Endodermal cell (in vitro differentiated cells): ENCODE measurements around the gene CAVIN2. TPM values are rescaled to one million over a fixed set of nuclear protein-coding genes. Genes with fewer than 3 reads are reported as not detected.

Experiments used
- DNase-seq: peaks from one replicate; pipeline ENCODE4 v3.0.0-alpha.2; 2017
- H3K27ac ChIP-seq: 2 replicates; pipeline ENCODE4 v1.5.1; 2013; ENCODE audit warnings: mild to moderate bottlenecking, low read depth, low read length, moderate library complexity
- H3K27me3 ChIP-seq: 2 replicates; pipeline ENCODE4 v1.6.1; 2013; ENCODE audit warnings: mild to moderate bottlenecking, low read length, moderate library complexity; ENCODE audit not compliant: insufficient read depth, control insufficient read depth, poor library complexity, severe bottlenecking
- H3K36me3 ChIP-seq: 2 replicates; pipeline ENCODE4 v1.7.0; 2013; ENCODE audit warnings: mild to moderate bottlenecking, low read length, moderate library complexity; ENCODE audit not compliant: control insufficient read depth, insufficient read depth
- H3K4me1 ChIP-seq: one replicate; pipeline ENCODE4 v1.7.0; 2013; ENCODE audit warnings: low read length; ENCODE audit not compliant: control insufficient read depth, insufficient read depth
- H3K4me3 ChIP-seq: 2 replicates; pipeline ENCODE4 v1.5.1; 2013; ENCODE audit warnings: mild to moderate bottlenecking, low read length, moderate library complexity
- H3K9ac ChIP-seq: 2 replicates; pipeline ENCODE4 v1.6.1; 2013; ENCODE audit warnings: mild to moderate bottlenecking, low read length, moderate library complexity; ENCODE audit not compliant: poor library complexity, severe bottlenecking; ENCODE audit errors: extremely low read depth
- H3K9me3 ChIP-seq: 2 replicates; pipeline ENCODE4 v1.6.1; 2013; ENCODE audit warnings: mild to moderate bottlenecking, low read length, moderate library complexity; ENCODE audit not compliant: control insufficient read depth
- H3K27ac Mint-ChIP-seq: 2 replicates; pipeline ENCODE4 v1.8.0; 2020; ENCODE audit warnings: mixed read lengths
- H3K27me3 Mint-ChIP-seq: 2 replicates; pipeline ENCODE4 v1.8.0; 2021; ENCODE audit warnings: mild to moderate bottlenecking, mixed read lengths; ENCODE audit not compliant: insufficient read depth
- H3K36me3 Mint-ChIP-seq: 2 replicates; pipeline ENCODE4 v1.8.0; 2020; ENCODE audit warnings: low read depth, mixed read lengths
- H3K4me1 Mint-ChIP-seq: 2 replicates; pipeline ENCODE4 v1.8.0; 2020; ENCODE audit warnings: mixed read lengths
- H3K4me3 Mint-ChIP-seq: 2 replicates; pipeline ENCODE4 v1.8.0; 2020; ENCODE audit warnings: mild to moderate bottlenecking, moderate library complexity, mixed read lengths
- H3K9me3 Mint-ChIP-seq: 2 replicates; pipeline ENCODE4 v1.8.0; 2020; ENCODE audit warnings: mild to moderate bottlenecking, mixed read lengths
- WGBS, 2 experiments: methylation state at CpG; one replicate each; pipeline versions ENCODE4 v1.1.5 to v1.1.7; 2013; ENCODE audit warnings: missing lambda C conversion rate in 2 of 2, mixed read lengths in 1 of 2; ENCODE audit not compliant: insufficient coverage in 1 of 2, insufficient read length in 1 of 2; 5-methylcytosine and 5-hydroxymethylcytosine counted together
- total RNA-seq, 2 donors: library from RNA; stranded (reverse); fragmentation: NEBNext Ultra II Directional in 1 of 2; extraction: Animal tissue kit (Norgen Biotek cat#: 25700) in 1 of 2; gene quantifications; 2 replicates in 1 of 2; 3 replicates in 1 of 2; pipeline ENCODE4 v1.2.1, GENCODE V29; 2021
- TF ChIP-seq, protein P1 (sequence below): fragments of 200-600 bp; sonication (generic); conservative IDR thresholded peaks from 2 replicates; pipeline ENCODE4 v1.5.0; 2021; ENCODE audit warnings: antibody characterized with exemption, mild to moderate bottlenecking

CAVIN2 gene
- total RNA-seq, 2 donors from 2014 or later = not detected

DNA sequence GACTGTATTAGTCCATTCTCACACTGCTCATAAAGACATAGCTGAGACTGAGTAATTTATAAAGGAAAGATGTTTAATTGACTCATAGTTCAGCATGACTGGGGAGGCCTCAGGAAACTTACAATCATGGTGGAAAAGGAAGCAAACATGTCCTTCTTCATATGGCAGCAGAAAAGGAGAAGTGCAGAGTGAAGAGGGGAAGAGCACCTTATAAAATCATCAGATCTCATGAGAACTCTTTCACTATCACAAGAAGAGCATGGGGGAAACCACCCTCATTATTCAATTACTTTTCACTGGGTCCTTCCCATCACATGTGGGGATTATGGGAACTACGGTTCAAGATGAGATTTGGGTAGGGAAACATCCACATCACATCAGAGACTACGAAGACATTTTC lies 43.0 kb upstream of the CAVIN2 start:
- no peaks in the 10 kb centered on the region for H3K27me3 ChIP-seq
- Mint-ChIP-seq H3K9me3 (peaks cover 5% of the 10 kb centered on the region), H3K36me3 (no peaks in the 10 kb centered on the region), H3K27me3 (no peaks in the 10 kb centered on the region), H3K4me3 (no peak overlapping the region), H3K27ac (no peak overlapping the region), H3K4me1 (peaks cover 1% of the 10 kb centered on the region)
- no peak overlapping the region for H3K27ac ChIP-seq
- DNase-seq = no peak
- 88 to 100% methylated on average over 1 to 2 of the region's 2 CpGs for WGBS, 2 experiments
- no peaks in the 10 kb centered on the region for H3K4me1 ChIP-seq
- no peaks in the 10 kb centered on the region for H3K36me3 ChIP-seq
- TF ChIP-seq, protein P1, sequence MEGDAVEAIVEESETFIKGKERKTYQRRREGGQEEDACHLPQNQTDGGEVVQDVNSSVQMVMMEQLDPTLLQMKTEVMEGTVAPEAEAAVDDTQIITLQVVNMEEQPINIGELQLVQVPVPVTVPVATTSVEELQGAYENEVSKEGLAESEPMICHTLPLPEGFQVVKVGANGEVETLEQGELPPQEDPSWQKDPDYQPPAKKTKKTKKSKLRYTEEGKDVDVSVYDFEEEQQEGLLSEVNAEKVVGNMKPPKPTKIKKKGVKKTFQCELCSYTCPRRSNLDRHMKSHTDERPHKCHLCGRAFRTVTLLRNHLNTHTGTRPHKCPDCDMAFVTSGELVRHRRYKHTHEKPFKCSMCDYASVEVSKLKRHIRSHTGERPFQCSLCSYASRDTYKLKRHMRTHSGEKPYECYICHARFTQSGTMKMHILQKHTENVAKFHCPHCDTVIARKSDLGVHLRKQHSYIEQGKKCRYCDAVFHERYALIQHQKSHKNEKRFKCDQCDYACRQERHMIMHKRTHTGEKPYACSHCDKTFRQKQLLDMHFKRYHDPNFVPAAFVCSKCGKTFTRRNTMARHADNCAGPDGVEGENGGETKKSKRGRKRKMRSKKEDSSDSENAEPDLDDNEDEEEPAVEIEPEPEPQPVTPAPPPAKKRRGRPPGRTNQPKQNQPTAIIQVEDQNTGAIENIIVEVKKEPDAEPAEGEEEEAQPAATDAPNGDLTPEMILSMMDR = no peak
- H3K9me3 ChIP-seq = peaks cover 10% of the 10 kb centered on the region
- H3K9ac ChIP-seq = no peak overlapping the region
- H3K4me3 ChIP-seq = no peak overlapping the region

DNA sequence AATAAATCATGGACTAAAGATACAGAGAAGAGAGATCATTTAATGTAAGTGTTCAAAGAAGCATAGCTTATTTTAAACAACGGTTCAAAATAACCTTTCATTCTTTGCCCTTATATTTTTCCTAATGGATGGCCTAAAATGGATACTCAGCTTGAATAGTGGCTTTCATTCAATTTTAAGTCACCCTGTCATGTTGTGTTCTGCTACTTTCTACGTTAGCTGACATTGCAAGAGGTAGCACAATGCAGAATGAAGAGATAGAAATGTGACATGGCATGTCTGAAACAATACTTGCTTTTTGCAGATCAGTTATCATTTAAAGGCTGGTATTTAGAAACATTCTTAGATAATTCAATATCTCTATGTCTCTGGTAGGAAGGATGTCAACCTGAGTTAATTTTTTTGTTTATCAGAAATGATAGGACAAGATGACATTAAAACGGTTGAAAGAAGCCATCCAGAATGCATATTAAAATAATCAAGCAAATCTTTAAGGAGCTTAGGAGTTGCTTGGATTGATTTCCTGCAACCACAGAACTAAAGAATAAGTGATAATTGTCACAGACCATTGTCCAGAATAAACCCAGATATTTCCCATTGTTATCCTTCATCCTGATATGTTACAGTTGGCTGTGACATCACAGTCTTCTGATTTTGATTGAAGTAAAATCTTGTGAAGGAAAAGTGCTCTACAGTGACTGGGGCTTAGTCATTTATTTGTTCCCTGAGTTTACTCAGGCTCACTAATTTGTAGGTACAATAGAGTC lies 41.7 kb upstream of the CAVIN2 start:
- H3K27ac Mint-ChIP-seq = no peak overlapping the region
- no peak overlapping the region for H3K4me3 Mint-ChIP-seq
- Histone ChIP-seq H3K27ac (no peak overlapping the region), H3K36me3 (no peaks in the 10 kb centered on the region), H3K9ac (no peak overlapping the region), H3K9me3 (peaks cover 10% of the 10 kb centered on the region), H3K27me3 (no peaks in the 10 kb centered on the region), H3K4me3 (no peak overlapping the region), H3K4me1 (no peaks in the 10 kb centered on the region)
- WGBS, 2 experiments = 92 to 100% methylated on average over 2 to 3 of the region's 3 CpGs
- DNase-seq = no peak
- no peaks in the 10 kb centered on the region for H3K36me3 Mint-ChIP-seq
- no peaks in the 10 kb centered on the region for H3K27me3 Mint-ChIP-seq
- H3K9me3 Mint-ChIP-seq = peaks cover 5% of the 10 kb centered on the region
- TF ChIP-seq, protein P1 = no peak
- H3K4me1 Mint-ChIP-seq = peaks cover 1% of the 10 kb centered on the region

DNA sequence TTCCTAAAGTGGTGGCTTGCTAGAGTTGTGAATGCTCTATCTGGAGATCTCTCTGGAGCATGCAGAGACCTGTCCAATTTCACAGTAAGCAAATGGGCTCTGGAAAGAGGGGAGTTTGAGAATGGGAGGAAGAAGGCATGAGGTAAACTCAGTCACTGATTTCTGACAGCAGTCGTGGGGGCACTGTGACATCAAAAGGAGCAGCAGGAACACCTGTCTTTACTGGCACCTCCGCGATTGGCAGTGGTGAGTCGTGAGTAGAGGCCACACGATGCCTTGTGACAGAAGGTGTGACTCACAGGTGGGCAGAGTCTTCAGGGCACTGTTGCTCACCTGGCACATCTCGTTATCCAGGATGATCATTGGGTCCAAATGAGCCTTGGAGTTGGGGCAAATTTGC lies 38.8 kb upstream of the CAVIN2 start:
- no peak overlapping the region for H3K27ac ChIP-seq
- H3K4me3 ChIP-seq = no peak overlapping the region
- H3K4me3 Mint-ChIP-seq = no peak overlapping the region
- TF ChIP-seq, protein P1 = no peak
- DNase-seq = no peak
- no peak overlapping the region for H3K27ac Mint-ChIP-seq
- H3K36me3 ChIP-seq = no peaks in the 10 kb centered on the region
- no peaks in the 10 kb centered on the region for H3K9me3 ChIP-seq
- no peak overlapping the region for H3K9ac ChIP-seq
- H3K27me3 Mint-ChIP-seq = no peaks in the 10 kb centered on the region
- H3K4me1 Mint-ChIP-seq = peaks cover 1% of the 10 kb centered on the region
- H3K36me3 Mint-ChIP-seq = no peaks in the 10 kb centered on the region
- no peaks in the 10 kb centered on the region for H3K4me1 ChIP-seq
- 93 to 96% methylated on average over 3 to 6 of the region's 6 CpGs for WGBS, 2 experiments
- no peaks in the 10 kb centered on the region for H3K9me3 Mint-ChIP-seq
- H3K27me3 ChIP-seq = no peaks in the 10 kb centered on the region
